GM18520 (cell line): ENCODE data around the gene LLCFC1.

Source experiments
- ATAC-seq: cut with Tn5 transposase; IDR thresholded peaks from one replicate; pipeline ENCODE4 v1.9.1; 2021; ENCODE audit not compliant: unreplicated experiment

Gene LLCFC1

GRCh38 chr7:142939226-142939910 is at the start of gene LLCFC1:
TSS of gene LLCFC1 (plus strand) at chr7:142939484. CDS start at chr7:142939622, 138 bp downstream.
- no peak for ATAC-seq

- no peak for ATAC-seq
Observed at GRCh38 chr7:142889816-142890215, 49.5 kb upstream of the LLCFC1 start.

GRCh38 chr7:142890874-142891485 is 48.3 kb upstream of the LLCFC1 start:
- no peak for ATAC-seq

DNA sequence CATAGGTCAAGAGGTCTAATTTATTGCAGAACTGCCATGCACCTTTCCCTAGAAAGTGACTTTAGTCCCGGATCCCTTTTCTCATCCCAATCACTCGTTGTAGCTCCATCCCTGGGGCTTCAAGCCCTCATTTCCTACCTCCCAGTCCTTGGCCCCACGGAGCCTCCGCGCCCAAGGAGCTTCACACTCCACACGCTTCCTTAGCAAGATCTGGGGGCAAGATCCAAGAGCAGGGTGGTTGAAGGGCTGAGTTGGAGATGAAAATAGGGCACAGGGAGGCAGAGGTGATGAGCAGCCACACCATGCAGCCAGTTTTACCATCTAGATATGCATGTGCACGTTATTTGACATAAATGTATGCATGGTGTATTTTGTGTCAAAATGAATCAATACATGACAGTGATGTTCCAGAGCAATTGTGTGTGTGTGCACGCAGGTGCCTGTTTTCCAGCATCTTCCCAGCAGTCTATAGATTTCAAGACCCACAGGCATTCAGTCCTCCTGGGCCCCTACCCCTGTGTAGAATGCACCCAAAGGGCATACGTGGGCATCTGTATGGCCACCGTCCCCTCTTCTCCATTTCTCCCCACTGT is 47.7 kb upstream of the LLCFC1 start:
- no peak for ATAC-seq

GRCh38 chr7:142892951-142893350 is 46.3 kb upstream of the LLCFC1 start:
- ATAC-seq: no peak

DNA sequence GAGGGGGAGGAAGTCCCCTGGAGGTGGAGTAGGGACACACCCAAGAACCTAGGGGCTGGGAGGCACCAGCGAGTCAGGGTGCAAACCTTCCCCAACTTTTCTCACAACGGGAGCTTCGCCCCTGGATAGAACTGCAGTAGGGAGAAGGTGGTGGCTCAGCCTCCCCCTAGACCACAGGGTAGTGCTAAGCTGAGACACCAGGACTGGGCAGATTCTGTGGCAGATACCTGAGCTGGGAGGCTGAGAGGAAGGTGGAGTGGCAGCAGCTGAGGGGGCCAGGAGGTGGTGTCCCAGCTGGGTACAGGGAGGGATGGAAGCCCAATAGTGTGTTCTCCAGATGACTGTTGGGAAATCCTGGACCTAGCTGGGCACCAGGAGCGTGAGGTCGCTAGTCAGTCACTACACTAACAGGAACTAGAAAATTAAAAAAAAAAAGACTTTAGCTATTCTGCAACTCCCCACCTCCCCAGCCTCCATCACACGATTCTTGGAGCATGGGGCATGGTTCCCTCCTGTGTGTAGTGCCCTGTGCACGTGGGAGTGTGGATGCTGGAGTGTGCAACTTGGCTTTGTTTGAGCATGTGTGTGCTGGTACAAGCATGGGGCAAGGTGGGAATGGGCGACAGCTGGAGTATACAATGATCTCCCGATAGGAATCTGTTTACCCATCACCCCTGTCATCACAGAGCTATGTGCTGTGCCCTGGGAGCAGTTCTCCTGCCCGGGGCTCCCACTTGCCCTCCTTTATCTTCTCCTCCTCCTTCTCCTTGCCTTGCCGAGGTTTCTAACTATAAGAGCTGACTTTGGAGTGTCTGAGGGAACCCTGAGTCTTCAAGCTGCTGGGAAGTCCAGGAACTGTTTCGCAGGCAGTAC is 44.9 kb upstream of the LLCFC1 start:
- ATAC-seq: no peak

DNA sequence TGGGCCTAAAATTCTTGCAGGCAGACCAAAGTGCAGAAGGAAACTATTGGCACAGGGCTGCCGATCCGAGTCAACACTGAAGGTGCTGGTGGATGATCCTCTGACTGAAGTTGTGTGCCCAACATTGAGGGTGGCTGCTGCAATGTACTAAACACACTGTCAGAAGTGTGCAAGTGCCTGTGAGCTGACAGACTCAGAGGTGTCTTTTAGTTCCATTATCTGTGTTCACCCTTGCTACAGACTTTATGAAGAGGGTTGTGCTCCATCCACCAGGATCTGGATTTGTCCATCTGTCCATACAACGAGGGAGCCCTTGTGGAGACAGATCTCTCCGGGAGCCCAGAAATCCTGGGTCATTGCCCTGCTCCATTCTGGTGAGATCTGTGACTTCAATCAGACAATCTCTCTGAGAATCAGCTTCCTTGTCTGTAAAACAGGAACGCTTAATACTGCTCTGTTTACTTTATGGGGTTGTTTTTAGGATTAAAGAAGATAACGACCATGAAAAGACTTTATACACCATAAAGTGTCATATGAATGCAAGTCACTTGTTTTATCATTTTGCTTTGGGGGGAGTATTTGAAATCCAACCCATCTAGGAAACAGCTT is 44.2 kb upstream of the LLCFC1 start:
- no peak for ATAC-seq

- ATAC-seq: no peak
Observed at GRCh38 chr7:142896151-142896550, 43.1 kb upstream of the LLCFC1 start.

DNA sequence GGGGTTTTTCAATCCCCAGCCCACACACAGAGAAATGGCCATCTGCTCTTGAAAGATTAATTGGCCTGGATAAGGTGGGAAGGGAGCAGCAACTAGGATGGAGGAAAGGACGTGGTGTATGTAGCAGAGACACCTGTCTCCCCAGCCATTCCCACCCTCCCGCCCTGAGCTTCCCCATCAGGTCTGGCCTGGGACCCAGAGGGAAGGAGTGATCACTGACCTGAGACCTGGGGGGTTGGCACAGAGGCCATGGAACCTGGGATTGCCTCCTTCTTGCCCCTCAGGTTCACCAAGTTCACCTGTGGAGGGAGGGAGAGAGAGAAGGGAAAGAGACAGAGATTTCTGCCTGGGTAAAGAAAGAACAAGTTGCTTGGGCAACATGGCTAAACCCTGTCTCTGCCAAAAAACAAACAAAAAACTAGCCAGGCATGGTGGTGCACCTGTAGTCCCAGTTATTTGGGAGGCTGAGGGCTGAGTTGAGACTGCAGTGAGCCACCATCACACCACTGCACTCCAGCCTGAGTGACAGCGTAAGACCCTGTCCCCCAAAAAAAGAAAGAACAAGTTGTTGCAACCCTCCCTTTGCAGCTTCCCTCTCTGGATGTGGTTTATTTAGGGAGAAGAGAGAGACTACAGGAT is 42.4 kb upstream of the LLCFC1 start:
- no peak for ATAC-seq

DNA sequence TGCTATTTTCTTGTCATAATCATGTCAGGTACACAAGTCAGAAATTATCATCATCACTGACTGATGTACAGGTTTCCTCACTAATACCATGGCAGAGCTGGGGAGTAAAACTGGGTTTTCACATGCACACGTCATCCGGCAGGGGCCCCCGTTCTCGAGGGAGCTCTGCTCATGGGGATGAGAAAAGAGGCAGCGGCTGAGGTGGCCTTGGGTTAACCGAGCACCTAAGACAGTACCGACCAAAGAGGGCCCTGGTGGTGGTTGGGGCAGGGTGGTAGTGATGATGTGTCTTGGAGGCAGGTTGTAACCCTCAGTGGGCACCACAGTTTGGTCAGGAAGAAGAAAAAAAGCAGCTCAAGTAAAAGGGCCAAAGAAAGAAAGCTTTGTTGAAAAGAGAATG is 41.6 kb upstream of the LLCFC1 start:
- ATAC-seq: no peak

GRCh38 chr7:142898377-142899170 is 40.7 kb upstream of the LLCFC1 start:
- ATAC-seq: no peak

DNA sequence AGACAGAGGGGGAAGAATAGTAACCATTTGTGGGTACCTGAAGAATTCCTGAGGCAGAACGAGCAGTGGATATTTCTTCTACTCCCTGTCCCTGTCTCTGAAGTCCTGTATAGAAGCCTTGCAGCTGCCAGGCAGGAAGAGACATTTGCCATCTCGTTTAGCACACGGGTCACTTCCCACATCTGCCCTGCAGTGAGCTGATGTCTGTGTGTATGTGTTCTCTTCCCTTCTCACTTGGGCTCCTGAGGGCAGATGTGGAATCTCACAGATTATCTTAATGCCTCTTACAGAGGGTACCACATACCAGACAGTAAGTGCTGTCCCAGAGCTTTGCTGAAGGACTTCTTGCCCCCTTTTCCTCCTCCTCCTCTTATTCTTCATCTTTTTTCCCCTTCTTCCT is 39.6 kb upstream of the LLCFC1 start:
- no peak for ATAC-seq

DNA sequence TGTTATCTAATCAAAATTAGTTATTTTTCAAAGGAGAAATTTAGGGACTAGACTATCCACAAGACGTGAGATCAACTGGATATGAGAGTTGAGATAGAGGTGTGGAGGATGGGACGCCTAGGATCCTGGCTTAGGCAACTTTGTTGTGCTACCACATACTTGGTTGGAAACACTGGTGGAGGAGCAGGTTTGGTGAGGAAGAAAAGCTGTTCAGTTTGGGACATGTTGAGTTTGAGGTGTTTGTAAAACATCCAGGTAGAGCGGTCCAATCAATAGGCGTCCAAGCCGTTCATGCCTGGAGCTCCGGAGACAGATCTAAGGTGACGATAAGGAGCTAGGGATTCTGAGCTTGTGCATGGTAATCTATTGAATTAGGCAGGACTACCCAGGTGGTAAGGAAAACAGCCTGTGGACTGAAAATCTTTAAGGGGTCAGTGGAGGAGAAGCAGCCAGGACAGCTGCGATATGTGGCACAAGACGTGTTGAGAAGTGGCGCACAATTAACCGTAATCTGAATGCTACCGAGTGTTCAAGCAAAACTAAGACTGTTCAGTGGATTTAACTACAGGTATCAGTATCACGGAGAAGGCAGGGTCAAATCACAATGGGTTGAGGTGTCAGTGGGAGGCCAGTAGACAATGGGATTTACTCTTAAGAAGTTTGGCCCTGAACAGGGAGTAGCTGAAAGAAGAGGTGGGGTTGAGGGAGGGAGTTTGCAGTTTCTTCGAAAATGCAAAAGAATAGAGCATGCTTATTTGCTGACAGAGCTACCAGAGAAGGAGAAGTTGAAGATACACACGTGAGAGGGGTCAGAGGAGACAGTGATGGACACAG is 37.6 kb upstream of the LLCFC1 start:
- no peak for ATAC-seq

GRCh38 chr7:142904128-142904527 is 35.2 kb upstream of the LLCFC1 start:
- ATAC-seq: no peak

GRCh38 chr7:142905759-142906158 is 33.5 kb upstream of the LLCFC1 start:
- ATAC-seq: no peak

DNA sequence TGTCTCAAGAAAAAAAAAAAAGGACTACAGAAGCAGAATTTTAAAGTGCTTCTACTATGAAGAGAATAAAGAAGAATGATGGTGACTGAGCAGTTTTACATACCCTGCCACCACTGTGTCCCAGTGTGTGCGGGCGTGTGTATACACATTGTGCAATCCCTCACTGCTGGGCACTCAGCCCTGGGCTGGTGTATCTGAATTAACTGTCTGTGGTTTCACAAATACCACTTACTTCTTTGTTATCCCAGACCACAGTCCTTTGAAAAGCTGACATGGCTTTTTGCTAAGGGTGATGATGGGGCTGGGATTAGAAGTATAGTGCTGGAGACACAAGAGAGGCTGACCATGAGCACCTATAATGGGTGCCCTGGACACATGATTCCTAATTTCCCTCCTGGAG is 32.6 kb upstream of the LLCFC1 start:
- ATAC-seq: no peak

- no peak for ATAC-seq
Observed at GRCh38 chr7:142908290-142908689, 31.0 kb upstream of the LLCFC1 start.

GRCh38 chr7:142908921-142909890 is 30.1 kb upstream of the LLCFC1 start:
- no peak for ATAC-seq
